GM19463 (cell line): Measurements from ENCODE around the gene EYS.
"Not testable (repeated sequence)": the region's sequence is repeated elsewhere in the genome, so short reads cannot be mapped to it uniquely, and the experiment has no call there.

Source experiments
- ATAC-seq: cut with Tn5 transposase; IDR thresholded peaks from one replicate; pipeline ENCODE4 v1.9.1; 2021; ENCODE audit warnings: mild to moderate bottlenecking, moderate library complexity; ENCODE audit not compliant: unreplicated experiment

Gene EYS

DNA sequence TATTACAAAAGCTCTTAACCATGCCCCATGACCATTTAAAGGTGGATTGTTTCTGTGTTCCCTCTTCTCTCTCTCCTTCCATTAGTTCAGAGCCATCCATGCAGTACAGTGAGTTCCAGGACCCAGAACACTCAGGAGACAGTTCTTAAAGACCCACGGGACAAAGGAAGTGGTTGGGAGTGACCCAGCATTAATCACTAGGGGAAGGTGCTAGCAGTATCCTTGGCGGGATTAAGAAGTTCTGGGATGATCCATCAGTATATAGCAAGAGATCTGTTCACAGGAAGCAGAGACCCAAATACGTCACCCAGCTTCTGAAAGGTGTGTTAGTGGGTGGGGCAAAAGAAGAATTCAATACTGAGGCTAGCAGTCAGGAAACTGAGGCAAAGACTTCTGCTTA is 1917.3 kb downstream of the EYS start:
- ATAC-seq: no peak

GRCh38 chr6:63788569-63788968 is 1918.5 kb downstream of the EYS start:
- ATAC-seq: no peak

DNA sequence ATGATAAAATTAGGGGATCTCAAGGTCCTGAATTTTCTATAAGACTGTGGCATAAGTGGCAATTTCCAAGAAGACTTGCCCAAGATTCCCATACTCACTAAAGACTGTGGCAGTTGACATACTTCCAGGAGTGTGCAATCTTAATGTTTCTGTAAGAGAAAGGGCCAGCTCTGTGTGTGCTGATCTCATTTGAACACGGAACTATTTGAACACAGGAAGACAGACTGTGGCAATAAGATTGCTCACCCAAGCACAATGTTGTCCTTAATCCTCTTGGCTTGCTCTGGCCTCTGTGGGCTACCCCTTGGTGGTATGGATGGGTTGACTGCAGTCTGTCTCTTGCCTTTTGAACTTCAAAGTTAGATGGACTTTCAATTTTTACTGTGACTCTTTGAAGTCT is 1920.0 kb downstream of the EYS start:
- no peak for ATAC-seq

GRCh38 chr6:63785006-63785405 is 1922.0 kb downstream of the EYS start:
- ATAC-seq: no peak

- ATAC-seq: no peak
Measured at GRCh38 chr6:63783096-63783495, 1923.9 kb downstream of the EYS start.

DNA sequence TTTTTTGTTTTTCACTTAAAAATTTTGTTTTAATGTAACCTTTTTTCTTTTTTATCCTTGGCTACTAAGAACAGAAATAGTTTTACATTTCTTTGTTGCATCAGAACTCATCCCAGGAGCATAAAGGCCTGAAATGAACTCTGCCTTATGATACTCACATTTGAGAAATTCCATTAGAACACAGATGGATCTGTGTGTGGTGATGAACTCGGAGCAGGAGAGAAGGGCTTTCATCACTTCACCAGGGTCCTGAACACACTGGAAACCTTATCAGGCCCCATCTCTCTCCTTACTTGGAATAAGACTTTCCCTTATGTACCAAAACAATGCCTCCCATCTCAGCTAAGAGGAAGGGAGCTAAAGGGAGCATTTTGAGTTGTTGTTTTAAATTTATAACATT is 1932.1 kb downstream of the EYS start:
- ATAC-seq: no peak

DNA sequence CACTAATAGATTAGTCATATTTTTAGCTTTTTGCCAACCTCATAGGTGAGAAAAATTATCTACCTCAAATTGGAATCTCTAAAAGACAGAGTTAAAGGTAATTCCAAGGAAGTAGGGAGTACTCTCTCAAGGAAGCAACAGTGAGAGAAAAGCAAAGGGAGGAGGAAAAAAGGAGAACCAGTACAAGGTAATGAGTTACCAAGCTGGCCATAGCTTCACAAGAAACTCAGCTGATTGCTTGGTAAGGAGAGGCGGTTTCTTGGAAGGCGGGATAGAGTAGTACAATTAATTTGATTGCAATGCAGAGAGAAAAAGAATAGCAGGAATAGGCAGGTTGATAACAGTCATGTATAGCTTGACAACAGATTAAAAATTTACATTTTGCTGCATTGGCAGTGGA is 1933.8 kb downstream of the EYS start:
- no peak for ATAC-seq

GRCh38 chr6:63765828-63766227 is 1941.2 kb downstream of the EYS start:
- ATAC-seq: no peak

DNA sequence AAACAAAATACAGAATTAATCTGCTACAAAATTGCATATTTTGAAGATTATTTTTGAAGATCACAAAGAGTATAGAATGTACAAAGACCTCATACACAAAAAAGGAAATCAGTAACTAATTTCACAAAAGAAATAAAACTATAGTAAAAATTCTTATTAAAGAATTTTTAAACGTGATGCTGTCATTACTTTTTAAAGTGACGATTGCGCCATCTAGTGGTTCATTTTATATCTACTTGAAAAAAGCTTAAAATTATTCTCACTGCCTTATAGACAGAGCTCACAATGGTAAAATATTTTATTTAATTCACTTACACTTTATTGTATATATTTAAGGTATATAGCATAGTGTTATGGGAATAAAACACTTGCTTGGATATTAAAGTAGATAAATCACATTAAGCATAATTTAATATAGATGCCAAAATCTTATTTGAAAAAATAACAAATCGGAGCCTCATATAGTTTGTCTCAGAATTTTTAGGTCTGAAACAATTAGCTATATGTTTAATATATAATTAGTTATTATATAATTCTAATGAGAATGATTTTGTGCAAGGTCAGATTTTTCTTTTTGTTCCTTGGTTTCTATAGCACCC is 1942.6 kb downstream of the EYS start:
- no peak for ATAC-seq

- ATAC-seq: no peak
Measured at GRCh38 chr6:63760199-63760598, 1946.8 kb downstream of the EYS start.

DNA sequence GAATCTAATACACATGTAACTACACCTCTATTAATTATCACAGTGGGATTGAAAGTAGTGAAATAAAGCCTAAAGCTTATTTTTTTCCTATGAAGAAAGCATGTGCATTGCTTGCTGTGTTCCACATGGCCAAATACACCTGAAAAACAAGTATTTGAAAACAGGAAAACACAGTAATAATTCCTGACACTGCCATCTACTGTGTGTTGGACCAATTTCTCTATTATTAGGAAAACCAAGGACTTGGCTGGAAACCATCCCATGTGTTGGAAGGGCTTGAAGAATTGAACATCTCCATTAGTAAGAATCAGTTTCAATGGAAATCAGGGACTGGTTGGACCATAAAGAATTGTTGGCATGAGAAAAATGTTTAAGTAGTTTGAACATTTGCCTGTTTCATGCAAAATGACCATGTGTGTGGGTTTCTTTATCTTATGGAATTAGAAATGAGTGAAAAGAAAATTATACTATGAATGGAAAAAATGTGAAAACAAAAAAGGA is 1947.4 kb downstream of the EYS start:
- ATAC-seq: no peak

DNA sequence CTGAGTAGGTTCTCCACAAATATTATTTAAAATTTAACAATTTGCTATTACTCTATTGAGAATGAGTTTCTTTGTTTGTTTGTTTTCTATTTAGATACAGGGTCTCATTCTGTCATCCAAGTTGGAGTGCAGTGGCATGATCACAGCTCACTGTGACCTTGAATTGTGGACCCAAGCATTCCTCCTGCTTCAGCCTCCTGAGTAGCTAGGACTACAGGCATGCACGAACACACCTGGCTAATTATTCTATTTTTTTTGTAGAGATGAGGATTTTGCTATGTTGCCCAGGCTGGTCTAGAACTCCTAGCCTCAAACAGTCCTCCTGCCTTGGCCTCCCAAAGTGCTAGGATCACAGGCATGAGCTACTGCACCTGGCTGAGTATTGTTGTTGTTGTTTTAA is 1949.2 kb downstream of the EYS start:
- no peak for ATAC-seq

DNA sequence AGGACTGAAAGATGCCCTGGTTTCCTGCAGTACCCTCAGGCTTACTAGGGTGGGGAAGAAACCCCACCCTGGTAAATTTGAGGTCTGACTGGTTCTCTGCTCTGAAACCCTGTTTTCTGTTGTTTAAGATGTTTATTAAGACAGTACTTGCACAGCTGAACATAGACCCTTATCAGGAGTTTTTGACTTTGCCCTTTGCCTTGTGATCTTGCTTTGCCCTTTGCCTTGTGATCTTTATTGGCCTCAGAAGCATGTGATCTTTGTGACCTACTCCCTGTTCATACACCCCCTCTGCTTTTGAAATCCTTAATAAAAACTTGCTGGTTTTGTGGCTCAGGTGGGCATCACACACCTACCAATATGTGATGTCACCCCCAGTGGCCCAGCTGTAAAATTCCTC is 1949.8 kb downstream of the EYS start:
- not testable (repeated sequence) for ATAC-seq

- no peak for ATAC-seq
Measured at GRCh38 chr6:63750400-63750799, 1956.6 kb downstream of the EYS start.

GRCh38 chr6:63745784-63746183 is 1961.2 kb downstream of the EYS start:
- ATAC-seq: no peak

DNA sequence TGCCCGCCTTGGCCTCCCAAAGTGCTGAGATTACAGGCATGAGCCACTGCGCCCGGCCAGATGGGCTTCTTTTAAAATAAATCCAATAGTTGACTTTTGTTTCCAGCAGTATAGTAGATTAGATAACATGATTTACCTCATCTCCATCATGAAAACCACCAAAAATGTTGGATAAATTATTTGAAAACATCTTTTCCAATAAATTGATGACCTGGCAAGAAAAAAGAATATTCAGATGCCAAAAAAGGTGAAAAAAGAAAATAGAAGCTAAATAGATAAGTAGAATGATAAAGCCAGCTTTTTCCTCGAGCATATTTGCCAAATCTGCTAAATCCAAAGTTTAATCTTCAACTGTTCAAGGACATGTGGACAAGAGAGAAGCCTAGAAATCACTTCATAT is 1962.2 kb downstream of the EYS start:
- no peak for ATAC-seq

DNA sequence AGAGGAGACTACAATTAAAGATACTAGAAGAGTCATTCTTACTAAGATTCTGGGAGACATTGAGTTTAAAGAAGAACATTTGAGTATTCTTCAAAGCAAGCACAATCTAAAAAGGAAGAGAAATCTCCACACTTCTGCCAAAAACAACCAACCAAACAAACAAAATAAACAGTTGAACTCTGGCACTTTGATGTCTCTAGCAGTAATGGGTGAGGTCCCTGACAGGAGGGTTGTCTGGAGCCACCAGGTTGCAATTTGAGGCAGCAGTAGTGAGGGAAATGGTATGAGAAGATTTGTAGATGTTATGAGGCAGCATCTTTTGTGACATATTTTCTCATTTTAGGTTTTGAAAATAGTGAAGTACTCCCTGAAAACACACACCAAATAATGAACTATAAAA is 1963.3 kb downstream of the EYS start:
- no peak for ATAC-seq

DNA sequence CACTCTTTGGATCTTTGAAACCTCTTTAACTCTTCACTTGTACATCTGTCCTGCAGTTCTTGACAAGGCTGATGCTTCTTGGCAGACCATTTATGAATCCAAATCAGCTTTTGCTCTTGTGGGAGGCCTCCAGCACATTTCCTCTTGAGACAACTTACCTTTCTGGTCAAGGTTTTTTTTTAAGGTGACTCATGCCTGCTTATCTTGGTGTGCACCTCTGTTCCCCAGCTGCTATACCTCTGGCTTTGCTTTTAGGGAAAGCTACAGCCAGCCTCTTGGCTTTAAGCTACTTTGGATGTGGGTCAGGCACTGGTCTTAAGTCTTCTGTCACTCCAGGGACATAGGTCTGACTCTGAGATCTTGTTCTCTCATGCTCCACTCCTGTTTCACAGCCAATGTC is 1965.0 kb downstream of the EYS start:
- ATAC-seq: no peak

DNA sequence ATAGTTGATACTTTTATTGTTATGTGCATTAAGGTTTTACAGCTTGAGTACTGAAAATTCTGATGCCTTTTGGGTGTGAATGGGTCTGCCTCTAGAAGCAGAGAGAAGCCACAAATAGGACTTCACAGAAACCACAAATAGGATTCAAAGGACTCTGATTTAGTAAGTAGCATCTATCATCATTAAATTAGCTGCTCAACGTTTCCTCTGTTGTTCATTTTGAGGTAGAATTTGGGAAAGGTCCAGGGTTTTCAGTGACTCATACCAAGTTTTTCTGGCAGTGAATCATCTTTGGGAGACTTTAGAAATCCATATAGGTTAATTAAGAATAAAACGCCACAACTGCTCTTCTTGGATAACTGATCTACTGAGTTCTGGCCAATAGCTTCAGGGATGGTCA is 1966.3 kb downstream of the EYS start:
- no peak for ATAC-seq

DNA sequence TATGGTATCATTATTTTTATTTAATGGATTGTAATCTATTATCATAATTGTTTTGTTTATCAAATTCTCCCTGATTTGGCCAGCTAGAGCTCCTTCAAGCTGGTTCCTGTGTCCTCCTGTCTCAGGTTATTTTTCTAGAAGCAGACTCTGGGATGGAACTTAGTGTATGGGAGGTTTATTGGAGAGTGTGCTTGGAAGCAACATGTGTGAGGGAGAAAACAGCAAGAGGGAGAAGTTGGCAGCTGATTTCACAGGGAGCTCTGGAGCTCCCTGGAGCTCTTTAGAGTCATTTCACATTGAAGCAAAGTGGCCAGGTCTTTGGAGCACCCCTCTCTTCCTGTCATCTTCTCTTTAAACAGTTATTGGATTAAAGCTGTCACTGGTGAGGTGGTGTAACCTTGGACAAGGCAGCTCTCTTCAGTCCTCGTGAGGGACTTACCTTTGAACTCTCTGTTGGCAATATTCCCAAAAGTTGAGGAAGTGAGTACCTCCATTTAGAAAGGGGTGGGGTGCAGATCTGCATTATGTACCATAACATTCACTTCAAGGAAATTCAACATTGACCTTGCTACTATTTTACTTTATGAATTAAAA is 1967.8 kb downstream of the EYS start:
- no peak for ATAC-seq

DNA sequence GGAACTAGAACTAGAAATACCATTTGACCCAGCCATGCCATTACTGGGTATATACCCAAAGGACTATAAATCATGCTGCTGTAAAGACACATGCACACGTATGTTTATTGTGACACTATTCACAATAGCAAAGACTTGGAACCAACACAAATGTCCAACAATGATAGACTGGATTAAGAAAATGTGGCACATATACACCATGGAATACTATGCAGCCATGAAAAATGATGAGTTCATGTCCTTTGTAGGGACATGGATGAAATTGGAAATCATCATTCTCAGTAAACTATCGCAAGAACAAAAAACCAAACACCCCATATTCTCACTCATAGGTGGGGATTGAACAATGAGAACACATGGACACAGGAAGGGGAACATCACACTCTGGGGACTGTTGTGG is 1968.8 kb downstream of the EYS start:
- not testable (repeated sequence) for ATAC-seq

DNA sequence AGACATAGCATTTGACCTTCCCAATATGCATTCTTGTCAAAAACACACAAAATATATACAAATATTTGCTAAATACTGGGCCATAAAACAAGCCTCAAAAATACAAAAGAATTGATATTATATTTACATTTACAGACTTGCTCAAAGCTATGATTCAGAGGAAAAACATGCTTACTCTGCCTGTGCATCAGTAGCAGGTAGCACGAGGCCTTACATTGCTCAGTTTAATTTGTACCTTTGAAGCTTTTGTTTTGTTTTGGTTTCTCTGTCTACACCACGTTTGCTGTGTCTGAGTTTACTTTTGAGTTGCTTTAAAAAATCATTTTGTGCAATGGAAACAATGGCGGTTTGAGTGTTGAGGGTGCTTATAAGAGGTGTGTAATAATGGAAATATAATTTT is 1972.1 kb downstream of the EYS start:
- no peak for ATAC-seq

DNA sequence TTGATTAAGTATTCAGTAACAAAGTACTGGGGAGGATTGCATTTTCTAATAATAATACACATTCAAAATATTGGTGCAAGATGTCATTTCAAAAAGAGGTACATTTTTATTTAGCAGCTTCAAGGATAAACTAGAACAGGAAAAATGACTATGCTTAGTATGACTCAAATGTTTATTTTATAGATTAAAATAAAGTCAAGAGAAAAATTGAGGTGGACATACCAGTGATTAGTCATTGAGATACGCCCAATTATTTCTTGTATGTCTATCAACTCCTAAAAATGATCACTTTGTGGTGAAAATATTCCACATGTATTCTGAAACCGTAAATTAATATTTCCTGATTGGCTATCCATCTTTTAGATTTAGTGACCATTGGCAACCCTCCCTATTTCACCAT is 1974.7 kb downstream of the EYS start:
- no peak for ATAC-seq
